Activated B cell treated with CpG ODN at 0.5 μM for 24 hours (primary cell): ENCODE measurements around the gene MRGPRF. TPM values are rescaled to one million over a fixed set of nuclear protein-coding genes. Genes with fewer than 3 reads are reported as not detected.

Source experiments
- ATAC-seq: fragments of 200-7000 bp; cut with Tn5 transposase; one replicate; pipeline ENCODE4 v1.10.0; 2021; ENCODE audit warnings: low read depth, mild to moderate bottlenecking, moderate library complexity
- CTCF ChIA-PET: fragments of 350-600 bp; sonication (Branson Sonifier 250); formaldehyde crosslinking; loops from one replicate; lab custom pipeline; 2021; ENCODE audit warnings: antibody characterized with exemption; lab: Charles Lee
- POLR2A ChIA-PET: fragments of 350-600 bp; sonication (Branson Sonifier 250); formaldehyde crosslinking; loops from one replicate; lab custom pipeline; 2021; ENCODE audit warnings: antibody characterized with exemption; lab: Charles Lee
- DNase-seq: peaks from one replicate; pipeline ENCODE4 v3.0.0; 2022
- H3K27ac Mint-ChIP-seq: one replicate; pipeline ENCODE4 v1.8.0; 2020; ENCODE audit warnings: mixed read lengths
- H3K27me3 Mint-ChIP-seq: one replicate; pipeline ENCODE4 v1.8.0; 2021; ENCODE audit warnings: mixed read lengths
- H3K36me3 Mint-ChIP-seq: one replicate; pipeline ENCODE4 v1.8.0; 2021; ENCODE audit warnings: low read depth, mixed read lengths
- H3K4me1 Mint-ChIP-seq: one replicate; pipeline ENCODE4 v1.8.0; 2021; ENCODE audit warnings: mixed read lengths
- H3K4me3 Mint-ChIP-seq: one replicate; pipeline ENCODE4 v1.8.0; 2020; ENCODE audit warnings: mild to moderate bottlenecking, mixed read lengths
- H3K9me3 Mint-ChIP-seq: one replicate; pipeline ENCODE4 v1.8.0; 2020; ENCODE audit warnings: mixed read lengths
- intact Hi-C: fragments of 100-400 bp; cut with micrococcal nuclease; formaldehyde crosslinking; loops from one replicate; pipeline ENCODE4 v1.15.1; 2024
- total RNA-seq: library from RNA; stranded (reverse); gene quantifications from 2 replicates; pipeline ENCODE4 v1.2.3, GENCODE V29; 2022
- TF ChIP-seq, protein P1 (sequence below): fragments of 200-600 bp; IDR thresholded peaks from one replicate; pipeline ENCODE4 v1.8.0; 2022; ENCODE audit warnings: antibody characterized with exemption, mild to moderate bottlenecking

The MRGPRF gene
- total RNA-seq, 1 donor from 2014 or later = not detected

DNA sequence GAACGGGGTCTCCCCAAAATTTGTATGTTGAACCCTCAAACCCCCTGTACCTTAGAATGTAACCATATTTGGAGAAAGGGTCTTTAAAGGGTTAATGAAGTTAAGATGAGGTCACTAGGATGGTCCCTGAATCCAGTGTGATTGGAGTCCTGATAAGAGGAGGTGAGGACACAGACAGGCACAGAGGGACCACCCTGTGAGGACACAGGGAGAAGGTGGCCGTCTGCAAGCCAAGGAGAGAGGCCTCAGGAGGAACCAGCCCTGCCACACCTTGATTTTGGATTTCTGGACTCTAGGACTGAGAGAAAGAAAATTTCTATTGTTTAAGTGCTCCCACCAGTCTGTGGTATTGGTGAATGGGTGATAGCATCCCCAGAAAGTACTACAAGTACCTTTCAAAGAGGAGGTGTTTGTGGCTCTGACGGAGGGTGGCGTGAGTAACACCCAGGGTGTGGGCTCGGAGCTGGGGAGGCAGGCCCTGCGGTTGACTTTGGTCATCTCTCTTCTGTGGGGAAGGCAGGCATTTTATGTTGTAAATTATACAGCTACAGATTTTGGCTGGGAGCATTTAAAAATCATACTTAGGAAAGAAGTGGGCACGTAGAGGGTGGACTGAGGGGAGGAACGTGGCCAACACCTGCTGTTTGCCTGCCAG lies 13.8 kb downstream of the MRGPRF start:
- ChIA-PET POLR2A (no interaction called here), CTCF (no interaction called here)
- H3K4me1 Mint-ChIP-seq = no peaks in the 10 kb centered on the region
- no peak for ATAC-seq
- no peak for DNase-seq
- intact Hi-C loops = no loop called here
- no peaks in the 10 kb centered on the region for H3K9me3 Mint-ChIP-seq
- H3K36me3 Mint-ChIP-seq = no peaks in the 10 kb centered on the region
- peaks cover 13% of the 10 kb centered on the region for H3K27me3 Mint-ChIP-seq
- TF ChIP-seq, protein P1, sequence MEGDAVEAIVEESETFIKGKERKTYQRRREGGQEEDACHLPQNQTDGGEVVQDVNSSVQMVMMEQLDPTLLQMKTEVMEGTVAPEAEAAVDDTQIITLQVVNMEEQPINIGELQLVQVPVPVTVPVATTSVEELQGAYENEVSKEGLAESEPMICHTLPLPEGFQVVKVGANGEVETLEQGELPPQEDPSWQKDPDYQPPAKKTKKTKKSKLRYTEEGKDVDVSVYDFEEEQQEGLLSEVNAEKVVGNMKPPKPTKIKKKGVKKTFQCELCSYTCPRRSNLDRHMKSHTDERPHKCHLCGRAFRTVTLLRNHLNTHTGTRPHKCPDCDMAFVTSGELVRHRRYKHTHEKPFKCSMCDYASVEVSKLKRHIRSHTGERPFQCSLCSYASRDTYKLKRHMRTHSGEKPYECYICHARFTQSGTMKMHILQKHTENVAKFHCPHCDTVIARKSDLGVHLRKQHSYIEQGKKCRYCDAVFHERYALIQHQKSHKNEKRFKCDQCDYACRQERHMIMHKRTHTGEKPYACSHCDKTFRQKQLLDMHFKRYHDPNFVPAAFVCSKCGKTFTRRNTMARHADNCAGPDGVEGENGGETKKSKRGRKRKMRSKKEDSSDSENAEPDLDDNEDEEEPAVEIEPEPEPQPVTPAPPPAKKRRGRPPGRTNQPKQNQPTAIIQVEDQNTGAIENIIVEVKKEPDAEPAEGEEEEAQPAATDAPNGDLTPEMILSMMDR = no peak
- H3K4me3 Mint-ChIP-seq = no peak overlapping the region
- H3K27ac Mint-ChIP-seq = no peak overlapping the region

DNA sequence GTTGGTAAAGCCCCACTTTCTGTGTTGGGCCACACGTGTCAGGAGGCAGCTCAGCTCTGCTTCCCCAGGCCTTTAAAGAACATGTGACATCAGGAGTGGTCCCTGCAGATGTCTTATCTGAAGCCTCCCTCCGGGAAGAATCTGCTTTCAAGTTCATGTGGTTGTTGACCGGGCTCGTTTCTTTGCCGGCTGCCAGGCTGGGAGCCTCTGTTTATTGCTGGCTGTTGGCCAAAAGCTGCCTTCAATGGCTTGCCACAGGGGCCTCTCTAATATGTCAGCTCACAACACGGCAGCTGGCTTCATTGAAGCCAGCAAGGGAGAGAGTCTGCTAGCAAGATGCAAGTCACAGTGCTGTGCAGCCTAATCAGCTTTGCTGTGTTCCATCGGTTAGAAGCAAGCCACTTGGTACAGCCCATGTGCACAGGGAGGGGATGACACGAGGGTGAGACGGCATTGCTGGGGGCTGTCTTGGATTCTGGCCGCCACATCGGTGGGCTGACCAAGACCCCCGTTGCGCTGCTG lies 14.6 kb downstream of the MRGPRF start:
- TF ChIP-seq, protein P1 = no peak

DNA sequence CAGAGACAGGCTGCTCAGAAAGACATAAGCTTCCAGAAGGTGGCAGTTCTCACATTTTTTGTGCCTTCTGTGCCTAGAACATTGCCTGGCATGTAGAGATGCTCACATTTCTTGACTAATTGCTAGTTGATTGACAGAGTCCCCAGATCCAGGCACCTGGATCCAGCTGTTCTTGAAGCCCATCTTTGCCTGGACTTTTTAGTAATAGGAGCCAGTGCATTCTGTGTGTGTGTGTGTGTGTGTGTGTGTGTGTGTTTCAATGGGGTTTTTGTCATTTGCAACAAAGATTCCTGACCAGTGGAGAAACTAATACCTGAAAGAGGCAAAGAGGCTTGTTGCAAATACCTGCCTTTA lies 15.1 kb downstream of the MRGPRF start:
- ChIA-PET POLR2A (no interaction called here), CTCF (no interaction called here)
- TF ChIP-seq, protein P1 = no peak
- intact Hi-C loops = no loop called here
- no peaks in the 10 kb centered on the region for H3K36me3 Mint-ChIP-seq
- H3K4me1 Mint-ChIP-seq = no peaks in the 10 kb centered on the region
- H3K4me3 Mint-ChIP-seq = no peak overlapping the region
- no peak for ATAC-seq
- H3K27me3 Mint-ChIP-seq = peaks cover 17% of the 10 kb centered on the region
- no peaks in the 10 kb centered on the region for H3K9me3 Mint-ChIP-seq
- no peak overlapping the region for H3K27ac Mint-ChIP-seq
- DNase-seq = no peak

More for the DNA sequence above, 14.6 kb downstream of the MRGPRF start:
- Mint-ChIP-seq H3K4me1 (no peaks in the 10 kb centered on the region), H3K4me3 (no peak overlapping the region), H3K9me3 (no peaks in the 10 kb centered on the region), H3K27me3 (peaks cover 17% of the 10 kb centered on the region), H3K36me3 (no peaks in the 10 kb centered on the region), H3K27ac (no peak overlapping the region)
- POLR2A ChIA-PET = no interaction called here
- CTCF ChIA-PET = no interaction called here
- intact Hi-C loops = no loop called here
- ATAC-seq (no peak), DNase-seq (no peak)

DNA sequence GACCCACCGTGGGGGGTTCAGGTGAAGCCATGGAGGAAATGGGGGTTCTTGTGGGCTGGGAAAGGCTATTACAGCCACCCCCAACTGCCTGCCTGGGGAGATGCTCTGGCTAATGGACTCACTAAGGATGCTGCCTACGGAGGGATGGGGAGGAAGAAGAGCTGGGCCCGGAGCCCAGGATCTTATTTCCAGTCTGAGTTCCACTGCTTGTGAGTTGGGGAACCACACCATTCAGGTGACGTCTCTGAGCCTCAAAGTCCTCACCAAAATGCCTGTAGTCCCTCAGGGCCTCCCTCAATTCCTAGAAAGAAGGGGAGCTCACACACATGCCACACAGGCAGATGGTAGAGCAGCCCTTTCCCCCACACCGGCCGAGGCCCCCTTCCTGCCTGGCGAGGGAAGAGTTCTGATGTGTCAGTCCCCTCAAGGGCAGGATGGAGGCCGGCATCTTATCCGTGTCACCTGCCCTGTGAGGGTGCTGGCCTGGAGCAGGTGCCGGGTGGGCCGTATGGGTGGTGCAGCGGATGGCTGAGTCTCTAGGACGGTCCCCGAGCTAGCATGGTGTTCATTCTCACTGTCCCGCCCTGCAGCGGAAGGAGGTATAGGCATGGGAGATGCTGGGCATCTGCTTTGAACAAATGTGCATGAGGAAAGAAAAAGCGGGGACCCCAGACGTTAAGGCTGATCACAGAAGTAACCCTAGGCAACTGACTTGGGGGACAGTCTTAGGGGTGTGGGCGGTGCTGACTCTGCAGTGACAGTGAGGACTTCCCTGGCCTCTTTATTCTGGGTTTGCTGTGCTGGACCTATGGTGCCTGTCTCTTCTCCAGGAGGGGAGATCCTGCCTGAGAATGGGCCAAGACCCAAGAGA lies 15.7 kb downstream of the MRGPRF start:
- intact Hi-C loops = no loop called here
- POLR2A ChIA-PET = no interaction called here
- no peak for ATAC-seq
- no peaks in the 10 kb centered on the region for H3K36me3 Mint-ChIP-seq
- TF ChIP-seq, protein P1 = no peak
- no peaks in the 10 kb centered on the region for H3K9me3 Mint-ChIP-seq
- no peak overlapping the region for H3K4me3 Mint-ChIP-seq
- H3K27me3 Mint-ChIP-seq = peaks cover 18% of the 10 kb centered on the region
- no peaks in the 10 kb centered on the region for H3K4me1 Mint-ChIP-seq
- CTCF ChIA-PET = no interaction called here
- no peak overlapping the region for H3K27ac Mint-ChIP-seq
- no peak for DNase-seq

DNA sequence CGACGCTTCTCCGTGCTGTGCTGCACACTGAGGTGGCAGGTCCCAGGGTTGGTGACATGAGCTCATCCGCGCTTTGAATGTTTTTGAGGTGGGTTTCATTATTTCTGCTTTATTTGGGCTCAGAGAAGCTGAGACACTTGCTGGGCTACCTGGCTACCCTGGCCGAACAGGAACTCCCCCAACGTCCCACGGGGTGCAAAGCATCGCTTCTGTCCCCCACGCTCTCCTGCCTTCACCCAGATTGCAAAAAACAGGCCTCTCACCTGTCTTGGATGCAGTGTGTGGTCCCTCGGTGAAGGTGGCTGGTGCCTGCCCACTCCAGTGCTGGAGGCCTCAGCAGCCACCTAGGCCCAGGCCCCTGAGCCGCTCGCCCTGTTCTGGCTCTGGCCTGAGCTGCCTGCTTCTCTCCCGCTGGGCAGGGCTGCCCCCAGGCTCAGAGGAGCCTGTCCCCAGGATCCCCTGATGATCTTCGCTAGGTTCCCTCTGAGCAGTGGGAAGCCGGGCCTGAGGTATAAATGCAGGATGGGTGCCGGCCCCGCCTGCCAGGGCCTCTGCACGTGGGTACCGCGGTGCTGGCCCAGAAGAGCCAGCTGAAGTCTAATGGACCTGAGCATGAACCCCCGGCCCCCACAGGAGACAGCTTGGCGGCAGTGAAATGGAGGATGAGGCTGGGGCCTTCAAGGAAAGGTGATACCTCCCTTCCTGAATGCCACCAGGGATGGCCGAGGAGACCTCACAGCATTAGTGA lies 16.5 kb downstream of the MRGPRF start:
- POLR2A ChIA-PET = no interaction called here
- Mint-ChIP-seq H3K4me1 (no peaks in the 10 kb centered on the region), H3K27ac (no peak overlapping the region)

More for the DNA sequence above, 16.5 kb downstream of the MRGPRF start:
- no peak for DNase-seq
- CTCF ChIA-PET = no interaction called here
- Mint-ChIP-seq H3K27me3 (peaks cover 24% of the 10 kb centered on the region), H3K4me3 (no peak overlapping the region), H3K9me3 (no peaks in the 10 kb centered on the region), H3K36me3 (no peaks in the 10 kb centered on the region)
- TF ChIP-seq, protein P1 = no peak
- ATAC-seq = no peak
- intact Hi-C loops = no loop called here
